OCI-LY3 (cell line): Measurements from ENCODE around the gene CFP.

Source experiments
- EZH2phosphoT487 ChIP-seq: fragments of 200-600 bp; shearing (Covaris generic); IDR thresholded peaks from 2 replicates; pipeline ENCODE4 v1.6.1; 2018; ENCODE audit warnings: antibody characterized with exemption, mixed run types, low read depth
- TF ChIP-seq, protein P1 (sequence below): fragments of 200-600, 300-600 bp; sonication (generic); IDR thresholded peaks from 2 replicates; pipeline ENCODE4 v1.5.1; 2014; ENCODE audit warnings: antibody characterized with exemption, low read length, low read depth

DNA sequence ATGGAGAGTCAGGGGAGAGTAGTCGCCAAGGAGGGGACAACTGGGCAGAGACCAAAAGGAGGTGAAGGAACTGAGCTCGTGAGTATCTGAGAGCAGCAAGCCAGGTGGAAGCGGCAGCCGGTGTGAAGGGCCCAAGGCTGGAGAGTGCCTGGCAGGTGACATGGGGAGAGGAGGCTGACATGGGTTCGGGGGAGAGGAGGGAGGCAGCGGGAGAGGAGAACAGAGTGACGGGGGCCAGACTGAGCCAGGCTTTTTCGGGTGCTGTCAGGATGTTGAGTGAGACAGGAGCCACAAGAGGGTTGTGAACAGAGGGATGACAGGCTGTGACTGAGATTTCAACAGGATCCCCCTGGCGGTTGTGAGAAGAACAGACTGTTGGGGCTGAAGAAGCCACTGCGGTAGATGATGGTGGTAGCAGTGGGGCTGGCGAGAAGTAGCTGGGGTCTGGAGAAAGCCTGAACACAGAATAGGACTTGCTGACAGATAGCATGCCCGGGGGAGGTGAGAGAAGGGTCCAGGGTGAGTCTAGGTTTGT is 14.9 kb upstream of the CFP start:
- TF ChIP-seq, protein P1, sequence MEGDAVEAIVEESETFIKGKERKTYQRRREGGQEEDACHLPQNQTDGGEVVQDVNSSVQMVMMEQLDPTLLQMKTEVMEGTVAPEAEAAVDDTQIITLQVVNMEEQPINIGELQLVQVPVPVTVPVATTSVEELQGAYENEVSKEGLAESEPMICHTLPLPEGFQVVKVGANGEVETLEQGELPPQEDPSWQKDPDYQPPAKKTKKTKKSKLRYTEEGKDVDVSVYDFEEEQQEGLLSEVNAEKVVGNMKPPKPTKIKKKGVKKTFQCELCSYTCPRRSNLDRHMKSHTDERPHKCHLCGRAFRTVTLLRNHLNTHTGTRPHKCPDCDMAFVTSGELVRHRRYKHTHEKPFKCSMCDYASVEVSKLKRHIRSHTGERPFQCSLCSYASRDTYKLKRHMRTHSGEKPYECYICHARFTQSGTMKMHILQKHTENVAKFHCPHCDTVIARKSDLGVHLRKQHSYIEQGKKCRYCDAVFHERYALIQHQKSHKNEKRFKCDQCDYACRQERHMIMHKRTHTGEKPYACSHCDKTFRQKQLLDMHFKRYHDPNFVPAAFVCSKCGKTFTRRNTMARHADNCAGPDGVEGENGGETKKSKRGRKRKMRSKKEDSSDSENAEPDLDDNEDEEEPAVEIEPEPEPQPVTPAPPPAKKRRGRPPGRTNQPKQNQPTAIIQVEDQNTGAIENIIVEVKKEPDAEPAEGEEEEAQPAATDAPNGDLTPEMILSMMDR = 0 out of 2 replicates have a peak, but pooled peaks have one; percentile 21
- no peak for TF ChIP-seq EZH2phosphoT487
